ENCODE results near the gene CXorf58. TPM values are rescaled to one million over a fixed set of nuclear protein-coding genes. Genes with fewer than 3 reads are reported as not detected.

Gene CXorf58
- total RNA-seq, 1 experiment from 2014 or later = not detected

Other genes with a start within 250 kb of the CXorf58 start
- gene PRDX4, start 240.5 kb upstream of the CXorf58 start, total RNA-seq (2014; rRNA removed; shearing (Covaris generic); ENCODE audit: low replicate concordance) = 359 and 428 TPM in 2 replicates
- 46.0 and 49.0 TPM in 2 replicates for gene ACOT9, start 164.7 kb upstream of the CXorf58 start, total RNA-seq (2014; rRNA removed; shearing (Covaris generic); ENCODE audit: low replicate concordance)
- gene SAT1, start 124.8 kb upstream of the CXorf58 start, total RNA-seq (2014; rRNA removed; shearing (Covaris generic); ENCODE audit: low replicate concordance) = 34.3 and 49.8 TPM in 2 replicates
- 21.3 and 24.8 TPM in 2 replicates for gene APOO, start 68 bp upstream of the CXorf58 start, total RNA-seq (2014; rRNA removed; shearing (Covaris generic); ENCODE audit: low replicate concordance)
- gene KLHL15, start 119.2 kb downstream of the CXorf58 start, total RNA-seq (2014; rRNA removed; shearing (Covaris generic); ENCODE audit: low replicate concordance) = 4.2 and 6.1 TPM in 2 replicates
- 91.3 and 109 TPM in 2 replicates for gene EIF2S3, start 146.9 kb downstream of the CXorf58 start, total RNA-seq (2014; rRNA removed; shearing (Covaris generic); ENCODE audit: low replicate concordance)
- 7.2 and 12.2 TPM in 2 replicates for gene ZFX, start 241.7 kb downstream of the CXorf58 start, total RNA-seq (2014; rRNA removed; shearing (Covaris generic); ENCODE audit: low replicate concordance)